ENCODE results near the gene TSGA10IP.

DNA sequence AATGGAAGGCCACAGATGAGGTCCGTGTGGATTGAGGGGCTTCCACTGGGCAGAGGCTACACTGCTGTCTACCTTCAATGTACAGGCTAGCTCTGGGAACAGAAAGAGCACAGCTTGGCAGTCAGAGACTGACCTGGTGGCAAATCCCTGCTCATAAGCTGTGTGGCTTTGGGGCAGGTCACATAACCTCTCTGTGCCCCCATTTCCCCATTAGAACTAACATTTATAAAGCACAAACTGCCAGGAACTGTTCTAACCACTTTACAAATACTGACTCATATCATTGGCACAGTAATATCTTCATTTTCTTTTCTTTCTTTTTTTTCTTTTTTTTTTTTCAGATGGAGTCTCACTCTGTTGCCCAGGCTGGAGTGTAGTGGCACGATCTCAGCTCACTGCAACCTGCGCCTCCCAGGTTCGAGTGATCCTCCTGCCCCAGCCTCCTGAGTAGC is 48.2 kb upstream of the TSGA10IP start:
- no peak for TF ChIP-seq EZH2 (IDR thresholded peaks at IDR 0.05; ENCODE audit: low read depth)
- no peak for TF ChIP-seq CTCF (conservative IDR thresholded peaks at IDR 0.05)

All from PC-9 (cell line).